GM04503 (cell line): ENCODE results near the gene SH3TC2.
"Not testable (repeated sequence)": the region's sequence is repeated elsewhere in the genome, so short reads cannot be mapped to it uniquely, and the experiment has no call there.

Experiments used
- DNase-seq: peaks from one replicate; pipeline ENCODE4 v3.0.0-alpha.2; 2012; ENCODE audit warnings: low read depth

SH3TC2 gene

GRCh38 chr5:149063017-149063687 is at the start of gene SH3TC2:
Gene SH3TC2, minus strand, starts transcription at chr5:149063062. Its CDS starts 40 bp downstream, at chr5:149063022.
- peak; percentile 55 for DNase-seq

DNA sequence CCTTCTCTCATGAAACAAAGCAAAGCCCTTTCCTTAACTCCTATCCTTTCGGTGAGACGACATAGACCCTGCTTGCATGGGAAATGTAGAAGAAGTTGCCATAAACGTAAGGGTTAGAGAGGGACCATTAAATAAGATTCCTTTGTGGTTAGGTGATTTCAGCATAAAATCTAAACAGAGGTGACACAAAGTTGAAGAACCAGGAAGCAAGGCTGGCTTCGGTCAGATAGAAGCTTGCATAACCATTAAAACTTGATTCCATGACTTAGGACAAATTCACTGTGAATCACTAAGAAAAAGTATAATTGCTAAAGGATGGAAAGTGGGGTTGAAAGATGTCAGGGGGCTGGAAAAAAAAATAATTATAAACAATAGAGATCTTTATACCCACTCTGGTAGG is 47.5 kb upstream of the SH3TC2 start:
- DNase-seq, result no peak

GRCh38 chr5:149108651-149109280 is 45.9 kb upstream of the SH3TC2 start:
- DNase-seq, result peak; percentile 45

DNA sequence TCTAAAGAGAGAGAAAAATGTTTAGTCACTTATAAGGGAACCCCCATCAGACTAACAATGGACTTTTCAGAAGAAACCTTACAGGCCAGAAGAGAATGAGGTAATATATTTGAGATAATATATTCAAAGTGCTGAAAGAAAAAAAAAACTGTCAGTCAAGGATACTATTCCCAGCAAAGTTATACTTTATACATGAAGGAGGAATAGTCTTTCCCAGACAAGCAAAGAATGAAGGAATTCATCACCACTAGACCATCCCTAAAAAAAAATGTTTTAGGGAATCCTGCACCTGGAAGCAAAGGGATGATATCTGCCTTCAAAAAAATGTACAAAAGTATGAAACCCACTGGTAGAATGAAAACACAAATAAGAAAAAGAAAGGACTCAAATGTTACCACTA is 37.5 kb upstream of the SH3TC2 start:
- no peak for DNase-seq

DNA sequence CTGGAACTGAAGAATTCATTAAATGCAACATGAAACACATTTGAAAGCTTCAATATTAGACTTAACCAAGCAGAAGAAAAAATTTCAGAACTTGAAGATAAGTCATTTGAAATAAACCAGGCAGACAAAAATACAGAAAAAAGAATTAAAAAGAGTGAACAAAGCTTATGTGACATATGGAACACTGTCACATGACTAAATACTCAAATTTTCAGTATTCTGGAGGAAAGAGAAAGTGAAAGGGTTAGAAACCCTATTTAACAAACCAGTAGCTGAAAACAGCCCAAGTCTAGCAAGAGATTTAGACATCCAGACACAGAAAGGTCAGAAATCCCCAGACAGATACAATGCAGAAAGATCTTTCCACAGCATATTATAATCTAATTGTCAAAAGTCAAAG is 37.1 kb upstream of the SH3TC2 start:
- DNase-seq, result no peak

GRCh38 chr5:149094996-149095395 is 32.1 kb upstream of the SH3TC2 start:
- no peak for DNase-seq

- no peak for DNase-seq
These were observed 30.8 kb upstream of the SH3TC2 start for GRCh38 chr5:149093625-149094024.

GRCh38 chr5:149089796-149090195 is 26.9 kb upstream of the SH3TC2 start:
- DNase-seq, result no peak

DNA sequence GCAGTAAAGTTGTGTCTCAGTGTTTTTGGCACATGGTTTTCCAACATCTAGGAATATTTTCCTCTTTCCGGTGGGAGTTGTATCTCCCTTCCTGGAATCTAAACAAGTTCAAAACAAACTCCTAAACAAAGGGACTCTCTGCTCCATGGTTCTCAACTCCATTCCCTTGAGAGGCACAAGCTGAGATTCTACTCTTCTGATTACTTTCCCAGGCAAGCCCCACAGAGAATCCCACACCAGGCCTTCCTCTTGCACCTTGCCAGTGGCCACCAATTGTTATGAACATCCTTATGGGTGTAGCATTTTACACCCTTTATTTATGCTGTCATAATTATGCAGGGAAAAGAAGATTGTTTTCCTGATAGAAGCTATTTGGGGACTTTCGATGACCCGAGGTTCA is 25.8 kb upstream of the SH3TC2 start:
- DNase-seq, result no peak

DNA sequence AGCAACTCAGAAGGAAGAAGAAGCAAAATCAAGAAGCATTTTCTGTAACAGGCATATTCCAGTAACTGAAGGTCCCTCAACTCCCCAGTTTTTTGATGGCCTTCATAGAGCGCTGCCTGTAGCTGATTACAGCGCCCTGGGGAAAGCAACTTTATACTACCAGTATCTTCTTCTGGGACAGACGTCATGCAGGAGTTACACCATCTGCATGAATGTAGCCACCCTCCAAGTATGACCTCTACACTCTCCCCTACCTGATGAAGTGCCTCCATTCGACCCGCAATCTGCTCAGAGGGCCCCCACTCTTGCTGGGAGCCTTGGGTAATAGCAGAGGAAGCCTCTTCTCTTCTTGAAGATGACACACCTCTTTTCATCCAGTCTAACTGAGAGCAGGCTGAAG is 21.0 kb upstream of the SH3TC2 start:
- DNase-seq, result no peak

DNA sequence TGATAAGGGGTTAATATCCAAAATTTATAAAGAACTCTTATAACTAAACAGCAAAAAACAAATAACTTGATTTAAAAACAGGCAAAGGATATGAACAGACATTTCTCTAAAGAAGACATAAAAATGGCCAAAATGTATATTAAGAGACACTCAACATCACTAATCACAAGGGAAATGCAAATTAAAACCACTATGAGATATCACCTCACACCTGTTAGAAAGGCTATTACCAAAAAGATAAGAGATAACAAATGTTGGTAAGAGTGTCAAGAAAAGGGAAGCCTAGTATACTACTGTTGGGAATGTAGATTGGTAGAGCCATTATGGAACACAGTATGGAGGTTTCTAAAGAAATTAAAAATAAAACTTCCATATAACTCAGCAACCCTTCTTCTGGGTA is 19.4 kb upstream of the SH3TC2 start:
- DNase-seq, result no peak

- DNase-seq, result no peak
These were observed 17.4 kb upstream of the SH3TC2 start for GRCh38 chr5:149080294-149080693.

- DNase-seq, result no peak
These were observed 17.0 kb upstream of the SH3TC2 start for GRCh38 chr5:149079883-149080282.

DNA sequence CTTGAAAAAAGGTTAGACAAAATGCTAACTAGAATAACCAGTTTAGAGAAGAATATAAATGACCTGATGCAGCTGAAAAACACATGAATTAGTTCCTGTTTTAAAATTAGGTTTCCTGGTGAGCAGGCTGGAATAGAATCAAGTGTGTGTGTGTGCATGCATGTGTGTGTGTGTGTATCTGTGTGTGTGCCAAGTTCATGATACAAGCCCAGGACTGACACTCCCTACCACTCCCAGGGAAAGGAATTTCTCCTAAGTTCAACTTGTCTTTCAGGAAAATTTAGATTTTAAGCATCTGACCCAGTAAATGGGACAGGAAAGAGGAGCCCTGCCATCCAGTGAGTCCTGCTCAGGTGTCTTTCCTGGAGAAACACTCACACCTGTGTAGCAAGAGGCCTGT is 11.2 kb upstream of the SH3TC2 start:
- not testable (repeated sequence) for DNase-seq

DNA sequence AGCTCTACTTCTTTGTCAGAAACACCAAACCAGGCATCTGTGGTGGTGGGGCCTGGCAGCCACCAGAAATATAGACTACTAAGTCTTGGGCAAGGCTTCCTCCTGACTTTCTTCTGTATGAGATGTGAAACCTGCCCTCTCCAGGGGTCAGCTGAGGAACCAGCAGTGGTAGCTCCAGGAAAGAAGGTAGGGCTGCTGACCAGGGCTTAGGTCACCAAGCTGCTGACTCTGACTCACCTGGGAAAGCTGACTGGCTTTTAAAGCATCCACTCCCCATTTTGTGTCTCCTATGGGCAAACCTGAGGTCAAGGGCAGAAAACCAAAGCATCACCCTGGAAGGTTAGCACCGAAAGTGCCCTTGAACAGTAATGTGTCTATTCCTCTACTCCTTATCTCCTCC is 10.4 kb upstream of the SH3TC2 start:
- DNase-seq, result no peak

- DNase-seq, result no peak
These were observed 9.9 kb upstream of the SH3TC2 start for GRCh38 chr5:149072791-149073190.

GRCh38 chr5:149072376-149072775 is 9.5 kb upstream of the SH3TC2 start:
- no peak for DNase-seq

DNA sequence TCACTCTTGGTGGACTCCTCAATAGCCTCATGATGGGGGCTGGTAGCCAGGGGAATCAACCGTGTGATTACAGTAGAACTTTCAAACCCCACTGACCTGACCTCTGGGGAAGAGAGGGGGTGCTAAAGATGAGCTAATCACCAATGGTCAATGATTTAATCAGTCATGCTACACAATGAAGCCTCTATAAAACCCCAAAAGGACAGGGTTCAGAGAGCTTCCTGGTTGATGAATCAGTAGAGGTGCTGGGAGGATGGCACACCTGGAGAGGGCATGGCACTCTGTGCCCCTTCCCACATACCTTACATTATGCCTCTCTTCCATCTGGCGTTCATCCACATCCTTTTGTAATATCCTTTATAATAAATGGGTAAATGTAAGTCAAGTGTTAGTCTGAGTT is 8.9 kb upstream of the SH3TC2 start:
- no peak for DNase-seq

DNA sequence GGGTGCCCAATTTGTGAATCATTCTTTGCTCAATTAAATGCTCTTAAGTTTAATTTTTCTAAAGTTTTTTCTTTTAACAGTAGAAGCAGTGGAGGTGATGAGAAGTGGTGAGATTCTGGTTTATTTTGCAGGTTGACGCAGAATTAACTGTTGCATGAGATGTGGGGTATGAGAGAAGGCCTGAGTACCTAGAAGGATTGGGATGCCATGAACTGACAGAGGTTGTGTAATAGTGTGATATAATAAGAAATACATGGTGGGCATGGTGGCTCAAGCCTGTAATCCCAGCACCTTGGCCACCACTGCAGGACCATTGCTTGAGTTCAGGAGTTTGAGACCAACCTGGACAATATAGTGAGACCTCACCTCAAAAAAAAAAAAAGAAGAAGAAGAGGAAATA is 8.4 kb upstream of the SH3TC2 start:
- DNase-seq, result no peak

DNA sequence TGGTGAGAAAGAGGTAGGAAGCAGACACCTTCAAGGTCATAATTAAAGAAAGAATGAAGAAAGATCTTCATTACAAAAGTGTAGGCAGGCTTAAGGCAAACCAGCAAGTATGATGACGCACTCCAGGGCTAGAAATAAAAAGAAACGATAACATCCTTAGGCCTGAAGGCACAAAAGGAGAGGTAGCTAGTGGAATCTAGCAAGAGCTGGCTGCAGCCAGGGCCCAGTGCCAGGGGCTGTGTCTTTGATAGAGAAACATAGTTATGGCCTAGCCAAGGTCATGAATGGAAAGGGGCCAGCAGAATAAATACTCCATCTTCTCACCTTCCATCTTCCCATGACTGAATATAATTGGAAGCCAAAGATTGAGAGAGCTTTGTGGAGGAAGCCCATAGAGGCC is 6.8 kb upstream of the SH3TC2 start:
- DNase-seq, result no peak

DNA sequence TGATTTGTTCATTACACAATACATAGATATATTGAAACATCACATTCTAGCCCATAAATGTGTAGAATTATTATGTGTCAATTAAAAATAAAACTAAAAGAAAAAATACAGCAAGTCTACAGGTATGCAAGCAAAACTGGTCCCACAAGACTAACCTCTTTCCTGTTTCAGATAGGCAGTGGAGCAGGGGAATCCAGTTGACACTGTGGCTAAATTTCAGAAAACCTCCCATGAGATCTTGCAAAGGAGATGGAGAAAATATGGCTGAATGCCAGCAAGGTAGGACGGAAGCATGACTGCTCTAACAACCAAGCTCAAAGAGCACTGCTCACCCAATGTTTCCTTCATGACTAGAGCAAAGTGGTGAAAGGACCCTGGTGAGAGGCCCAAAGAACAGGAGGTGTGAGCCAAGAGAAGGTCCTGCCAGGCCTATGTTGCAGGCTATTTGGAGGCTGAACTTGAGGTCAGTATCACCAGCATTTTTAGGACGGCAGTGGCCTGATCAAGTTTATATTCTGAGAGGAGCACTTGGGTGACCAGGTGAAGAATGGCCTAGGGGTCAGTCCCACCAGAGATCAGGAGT is 1.1 kb upstream of the SH3TC2 start:
- DNase-seq, result no peak

DNA sequence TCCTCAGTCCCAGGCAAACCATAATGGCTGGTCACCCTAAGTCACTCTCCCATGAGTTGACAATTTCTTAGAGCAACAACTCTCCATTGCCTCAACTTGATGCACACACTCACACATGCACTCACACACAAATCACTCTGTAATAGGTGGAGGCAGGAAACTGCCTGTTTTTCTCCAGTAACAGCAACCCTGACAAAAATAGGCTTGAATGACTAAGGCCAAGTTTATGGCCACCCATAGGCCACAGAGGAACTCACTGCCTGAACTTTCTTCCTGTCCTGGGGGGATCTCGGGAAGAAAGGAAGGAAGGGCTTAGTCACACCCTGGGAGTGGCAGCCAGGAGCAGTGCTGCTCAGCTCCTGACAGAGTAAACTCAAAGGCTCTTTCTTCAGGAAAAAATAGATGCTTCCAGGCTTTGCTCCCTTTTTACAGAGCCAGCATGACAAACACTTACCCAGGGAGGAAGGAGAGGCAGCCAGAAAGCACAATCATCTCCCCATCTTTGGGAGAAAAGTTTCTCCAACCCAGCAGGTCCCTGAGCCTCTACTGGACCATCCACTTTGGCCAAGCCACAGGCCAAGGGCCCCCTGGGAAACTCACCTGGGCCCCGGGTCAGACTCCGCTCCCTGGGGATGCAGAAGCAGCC is 368 bp downstream of the SH3TC2 start:
- DNase-seq, result peak; percentile 87

DNA sequence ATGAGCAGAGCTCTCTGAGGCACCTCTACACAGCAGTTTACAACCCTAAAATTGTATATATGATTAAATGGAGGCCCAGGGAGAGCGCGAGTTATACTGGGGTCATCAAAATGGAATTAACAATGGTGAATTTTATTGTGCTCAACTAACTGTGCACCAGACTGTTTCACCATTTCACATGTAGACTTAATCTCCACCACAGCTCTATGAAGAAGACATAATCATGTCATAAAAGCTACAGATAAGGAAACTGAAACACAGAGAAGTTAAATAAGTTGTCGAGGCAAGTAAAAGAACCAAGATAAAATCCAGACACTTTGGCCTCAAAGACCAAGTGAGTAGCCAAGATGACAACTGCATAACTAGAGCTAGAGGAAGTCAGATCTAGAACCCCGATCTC is 1.5 kb downstream of the SH3TC2 start:
- DNase-seq, result no peak
